Dermis microvascular lymphatic vessel endothelial cell (primary cell): Measurements from ENCODE around the gene LIMK1. TPM values are rescaled to one million over a fixed set of nuclear protein-coding genes. Genes with fewer than 3 reads are reported as not detected.

Source experiments
- DNase-seq, 2 donors: peaks; one replicate each; pipeline versions ENCODE4 v3.0.0 to v3.0.0-alpha.2; 2010; ENCODE audit warnings: low read depth in 2 of 2
- total RNA-seq: library from RNA; depleted of rRNA; stranded (reverse); fragments of >200 nt; gene quantifications from 2 replicates; pipeline ENCODE4 v1.2.1, GENCODE V29; 2014

Gene LIMK1
- total RNA-seq, 1 donor from 2014 or later: 13.9 TPM

DNA sequence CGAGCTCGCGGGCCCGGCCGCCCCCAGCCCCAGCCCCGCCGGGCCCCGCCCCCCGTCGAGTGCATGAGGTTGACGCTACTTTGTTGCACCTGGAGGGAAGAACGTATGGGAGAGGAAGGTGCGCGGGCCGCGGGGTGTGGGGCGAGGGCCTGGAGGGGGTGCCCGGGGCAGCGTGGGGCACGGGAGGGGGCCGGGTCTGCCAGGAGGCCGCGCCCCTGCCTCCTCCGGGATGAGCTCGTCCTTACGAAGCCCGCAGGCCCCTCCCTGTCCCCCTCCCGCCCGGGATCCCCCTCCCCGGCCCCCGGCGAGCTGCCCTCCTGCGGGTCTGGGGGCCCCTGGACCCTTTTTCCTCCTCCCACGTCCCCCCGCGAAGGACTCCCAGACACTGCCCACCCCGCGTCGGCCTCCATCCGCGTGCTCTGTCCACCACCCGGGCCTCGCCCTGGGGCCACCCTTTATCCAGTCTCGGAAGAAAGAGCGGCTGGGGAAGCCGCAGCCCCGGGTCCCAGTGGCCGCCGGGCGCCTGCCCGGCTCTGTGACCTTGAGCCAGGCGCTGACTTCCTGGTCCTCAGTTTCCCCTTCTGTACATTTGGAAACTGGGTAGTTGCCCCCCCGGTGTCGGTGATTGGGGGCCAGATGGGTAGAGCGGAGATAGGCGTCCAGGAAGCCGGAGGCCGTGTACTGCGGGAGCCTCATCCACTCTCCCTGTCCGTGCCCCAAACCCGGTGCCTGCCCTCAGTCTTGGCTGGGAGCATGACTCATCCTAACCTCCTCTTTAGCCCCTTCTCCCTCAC lies 521 bp downstream of the LIMK1 start:
- DNase-seq: peak in 1 of 2 donors; percentile 41

GRCh38 chr7:74084722-74085578 lies 1.3 kb downstream of the LIMK1 start:
- peak in 1 of 2 donors; percentile 14 for DNase-seq

DNA sequence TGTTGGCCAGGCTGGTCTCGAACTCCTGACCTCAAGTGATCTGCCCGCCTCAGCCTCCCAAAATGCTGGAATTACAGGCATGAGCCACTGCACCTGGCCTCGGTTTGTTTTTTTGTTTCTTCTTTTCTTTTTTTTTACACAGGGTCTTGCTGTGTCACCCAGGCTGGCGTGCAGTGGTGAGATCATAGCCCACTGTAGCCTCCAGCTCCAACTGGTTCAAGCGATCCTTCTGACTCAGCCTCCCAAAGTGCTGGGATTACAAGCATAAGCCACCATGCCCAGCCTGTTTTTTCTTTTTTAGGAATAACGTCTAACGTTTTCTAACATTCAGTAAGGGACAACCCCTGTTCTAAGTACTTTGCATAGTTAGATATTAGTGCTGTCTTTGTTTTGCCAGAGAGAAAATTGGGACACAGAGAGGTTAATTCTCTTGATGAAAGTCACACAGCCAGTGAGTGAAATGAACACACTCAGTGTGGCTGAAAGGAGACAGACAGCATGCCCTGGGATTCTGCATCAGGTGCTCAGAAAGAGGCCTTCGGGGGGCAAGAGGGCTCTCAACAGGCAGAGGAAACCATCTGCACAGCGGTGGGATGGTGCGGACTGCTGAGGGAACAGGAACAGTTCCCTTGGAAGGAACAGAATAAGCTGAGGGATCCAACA lies 4.3 kb downstream of the LIMK1 start:
- no peak for DNase-seq

DNA sequence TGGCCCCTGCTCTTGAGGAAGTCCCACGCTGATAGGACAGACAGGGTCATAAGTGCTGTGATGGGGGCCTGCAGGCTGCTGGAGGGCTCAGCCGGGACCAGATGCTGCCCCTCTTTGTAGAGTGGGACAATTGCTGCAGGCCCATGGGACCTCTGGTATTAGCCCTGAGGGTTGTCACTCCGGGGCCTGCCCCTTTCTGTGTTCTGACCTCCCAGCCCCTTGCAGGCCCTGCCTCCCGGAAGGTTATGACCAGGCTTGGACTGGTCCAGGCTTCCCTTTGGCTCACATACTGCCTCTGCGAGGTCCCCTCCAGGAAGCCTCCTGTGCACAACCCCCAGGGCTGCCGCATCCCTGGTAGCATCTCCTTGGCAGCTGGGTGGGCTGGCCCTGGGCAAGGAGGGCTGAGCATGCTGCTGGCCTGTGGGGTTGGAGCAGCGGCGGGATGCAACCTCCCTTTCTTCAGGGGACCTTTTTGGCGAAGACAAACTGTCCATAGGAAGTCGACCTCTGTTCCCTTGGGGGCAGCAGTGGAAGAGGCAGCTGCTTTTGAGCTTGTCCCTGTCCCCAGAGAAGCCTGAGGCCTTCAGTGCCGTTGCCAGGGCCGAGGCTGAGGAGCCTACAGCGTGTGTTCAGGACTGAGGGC lies 8.8 kb downstream of the LIMK1 start:
- peak in 1 of 2 donors; percentile 5 for DNase-seq

DNA sequence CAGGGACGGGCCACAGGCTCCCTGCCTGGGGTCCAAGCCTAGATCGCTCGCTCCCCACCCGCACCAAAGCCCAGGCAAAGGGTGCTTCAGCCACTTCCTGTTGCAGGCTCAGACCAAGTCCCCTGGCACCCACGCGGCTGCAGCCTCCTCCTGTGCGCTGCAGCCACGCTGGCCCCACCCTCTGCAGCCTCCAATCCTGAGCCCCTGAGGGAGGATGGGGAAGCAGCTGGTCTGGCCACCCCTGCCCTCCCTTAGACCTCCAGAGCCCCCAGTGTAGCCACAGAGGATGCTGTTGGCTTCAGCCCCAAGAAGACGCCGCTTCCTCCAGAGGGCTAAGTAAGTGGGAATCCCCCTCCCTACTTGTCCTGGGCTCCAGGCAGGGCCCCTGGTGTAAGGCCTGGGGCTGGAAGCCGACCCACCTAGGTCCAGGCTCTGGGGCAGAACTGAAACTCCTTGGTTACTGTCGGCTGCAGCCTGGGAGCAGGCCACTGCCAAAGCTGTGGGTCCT lies 9.4 kb downstream of the LIMK1 start:
- peak in 1 of 2 donors; percentile 48 for DNase-seq

- DNase-seq: no peak
These were observed 10.1 kb downstream of the LIMK1 start for GRCh38 chr7:74093671-74094223.

DNA sequence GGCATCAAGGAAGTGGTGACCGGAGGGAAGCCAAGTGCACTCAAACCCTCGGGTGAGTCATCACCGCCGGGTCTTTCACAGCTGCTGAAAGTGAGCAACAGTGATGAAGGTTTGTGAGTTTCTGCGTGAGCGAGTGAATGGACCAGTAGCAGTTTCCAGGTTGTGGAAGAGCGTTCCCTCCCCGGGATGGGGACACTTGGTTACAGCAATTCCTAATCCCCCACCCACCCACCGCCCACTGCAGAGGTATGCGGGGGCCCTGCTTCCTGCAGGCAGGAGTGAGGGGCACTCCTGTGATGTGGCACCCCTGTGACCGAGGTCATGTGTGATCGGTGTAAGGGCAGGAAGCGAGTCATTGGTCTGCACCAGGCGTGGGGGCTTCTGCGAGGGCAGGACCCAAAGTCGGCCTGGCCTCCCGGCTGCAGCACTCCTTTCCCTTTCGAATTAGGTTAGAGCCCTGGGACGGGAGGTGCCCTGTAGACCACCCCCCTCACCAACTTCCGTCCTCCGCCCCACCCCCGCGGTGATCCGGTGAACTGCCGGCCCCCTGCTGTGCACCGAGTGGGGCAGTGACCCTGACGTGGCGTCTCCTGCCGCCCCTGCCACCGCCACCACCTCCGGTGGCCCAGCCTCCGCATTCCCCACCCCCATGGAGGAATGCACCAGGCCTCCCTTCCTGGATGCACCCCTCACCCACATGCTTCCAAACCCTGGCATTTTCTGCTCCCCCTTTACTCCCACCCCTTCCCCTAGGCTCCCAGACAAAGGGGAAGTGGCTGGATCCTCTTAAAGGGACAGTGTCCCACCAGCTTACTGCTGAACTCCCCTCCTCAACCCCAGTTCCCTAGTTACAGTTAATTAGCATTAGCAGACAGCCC lies 10.9 kb downstream of the LIMK1 start:
- peak; percentile 36 to 92 for DNase-seq

GRCh38 chr7:74095135-74095534 lies 11.5 kb downstream of the LIMK1 start:
- no peak for DNase-seq

DNA sequence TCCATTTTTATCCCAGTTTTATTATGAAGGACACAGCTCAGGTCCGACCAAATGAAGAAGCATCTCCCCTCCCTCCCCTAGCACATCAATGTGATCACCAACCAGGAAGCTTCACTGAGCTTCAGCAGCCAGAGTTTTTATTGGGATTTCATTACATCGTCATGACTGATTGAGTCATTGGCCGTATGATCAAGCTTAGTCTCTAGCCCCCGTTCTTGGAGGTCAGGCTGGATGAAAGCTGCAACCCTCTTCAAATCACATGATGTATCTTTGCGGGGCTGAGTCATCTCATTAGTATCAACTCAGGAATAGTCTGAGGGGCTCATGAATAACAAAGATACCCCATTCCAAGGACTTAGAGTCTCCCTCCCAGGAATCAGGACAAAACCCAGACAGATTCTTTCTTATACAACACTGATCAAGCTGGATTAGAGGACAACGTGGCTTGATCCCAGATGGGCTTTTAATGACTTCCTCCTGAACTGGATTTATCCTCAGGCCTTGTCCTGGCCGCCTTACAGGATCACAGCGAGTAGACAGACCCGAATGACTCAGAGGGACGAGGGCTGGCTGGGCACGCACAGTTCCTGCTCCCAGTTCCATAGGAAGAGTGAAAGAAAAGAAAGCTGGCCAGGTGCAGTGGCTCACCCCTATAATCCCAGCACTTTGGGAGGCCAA lies 14.5 kb downstream of the LIMK1 start:
- peak; percentile 7 to 86 for DNase-seq

GRCh38 chr7:74099031-74099430 lies 15.4 kb downstream of the LIMK1 start:
- DNase-seq: no peak

GRCh38 chr7:74101061-74101681 lies 17.6 kb downstream of the LIMK1 start:
- DNase-seq: no peak

GRCh38 chr7:74103219-74103772 lies 19.7 kb downstream of the LIMK1 start:
- no peak for DNase-seq

DNA sequence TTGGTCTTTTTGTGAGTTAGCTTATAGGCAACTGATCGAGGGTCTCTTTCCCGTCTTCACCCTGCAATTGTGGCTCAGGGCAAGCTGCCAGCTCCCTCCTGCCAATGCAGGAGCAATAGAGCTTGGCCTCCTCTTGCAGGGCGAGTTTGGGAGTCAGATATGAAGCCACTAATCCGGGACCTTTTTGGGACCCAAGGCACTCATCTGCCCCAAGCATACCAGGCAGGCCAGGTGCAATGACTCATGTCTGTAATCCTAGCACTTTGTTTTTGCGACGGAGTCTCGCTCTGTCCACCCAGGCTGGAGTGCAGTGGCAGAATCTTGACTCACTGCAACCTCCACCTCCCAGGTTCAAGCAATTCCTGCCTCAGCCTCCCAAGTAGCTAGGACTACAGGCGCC lies 21.1 kb downstream of the LIMK1 start:
- DNase-seq: no peak

GRCh38 chr7:74105992-74106391 lies 22.4 kb downstream of the LIMK1 start:
- no peak for DNase-seq

DNA sequence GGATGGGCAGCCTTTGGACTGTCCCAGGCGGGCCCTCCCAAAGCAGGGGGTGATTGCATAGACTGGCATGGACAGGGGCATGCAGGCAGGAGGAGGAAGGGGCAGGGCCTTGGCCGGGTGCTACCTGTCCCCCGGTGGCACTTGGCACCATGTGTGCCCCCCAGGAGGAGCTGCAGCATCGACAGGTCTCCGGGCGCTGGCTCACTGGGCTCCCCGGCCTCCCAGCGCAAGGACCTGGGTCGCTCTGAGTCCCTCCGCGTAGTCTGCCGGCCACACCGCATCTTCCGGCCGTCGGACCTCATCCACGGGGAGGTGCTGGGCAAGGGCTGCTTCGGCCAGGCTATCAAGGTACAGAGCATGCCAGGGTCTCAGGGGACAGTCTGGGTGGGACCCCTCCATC lies 23.2 kb downstream of the LIMK1 start:
- DNase-seq: no peak

GRCh38 chr7:74115326-74115725 lies 31.7 kb downstream of the LIMK1 start:
- no peak for DNase-seq

- DNase-seq: no peak
These were observed 32.8 kb downstream of the LIMK1 start for GRCh38 chr7:74116356-74116755.

DNA sequence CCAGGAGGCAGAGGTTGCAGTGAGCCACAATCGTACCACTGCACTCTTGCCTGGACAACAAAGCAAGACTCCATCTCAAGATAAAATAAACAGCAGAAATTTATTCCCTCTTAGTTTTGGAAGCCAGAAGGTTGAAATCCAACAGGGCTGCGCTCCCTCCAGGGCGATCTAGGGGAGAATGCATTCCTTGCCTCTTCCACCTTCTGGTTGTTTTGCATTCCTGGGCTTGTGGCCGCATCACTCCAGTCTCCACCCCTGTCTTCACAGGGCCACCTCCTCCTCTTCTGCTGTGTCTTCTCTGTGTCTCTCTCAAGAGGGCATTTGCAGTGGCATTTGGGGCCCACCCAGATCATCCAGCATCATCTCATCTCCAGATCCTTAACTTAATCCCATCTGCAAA lies 36.2 kb downstream of the LIMK1 start:
- no peak for DNase-seq
